Measurements from ENCODE around the gene SULF2. TPM values are rescaled to one million over a fixed set of nuclear protein-coding genes. Genes with fewer than 3 reads are reported as not detected.
A peak's percentile ranks its signal among the peaks of the same experiment; 100 is the strongest.

Gene SULF2
- total and polyA plus RNA-seq, 2 of the 4 experiments (the other 2 are of a cell fraction), result 0.54 to 0.77 TPM

GRCh38 chr20:47789764-47790579 lies 4.7 kb upstream of the SULF2 start:
- ChIA-PET CTCF (no interaction called here), POLR2A (ENCODE audit: unreplicated experiment) (no interaction called here)
- no peak overlapping the region for H2BK5ac ChIP-seq (ENCODE audit: low read depth, low read length, poor library complexity, severe bottlenecking)
- no peak overlapping the region for H2AFZ ChIP-seq (replicated peaks; ENCODE audit: low read length, poor library complexity)
- no peak overlapping the region for H4K5ac ChIP-seq (ENCODE audit: low read depth, low read length)
- ATAC-seq (ENCODE audit: low read depth) (no peak), DNase-seq (peak; percentile 70)
- no peak overlapping the region for H4K91ac ChIP-seq (ENCODE audit: insufficient read depth, low read depth, low read length)
- no peaks in the 10 kb centered on the region for H3K9me1 ChIP-seq (ENCODE audit: insufficient read depth, low read length)
- H3K4me2 ChIP-seq (ENCODE audit: low read depth, low read length), result no peak overlapping the region
- H3K4me1 ChIP-seq (ENCODE audit: control insufficient read depth, insufficient read depth, low read length), result peaks cover 9% of the 10 kb centered on the region; the same call in 1 of the 2 replicates
- no peak for TF ChIP-seq RFX5 (IDR thresholded peaks at IDR 0.05; ENCODE audit: low read depth, low read length)
- TF ChIP-seq CEBPB (IDR thresholded peaks at IDR 0.05; ENCODE audit: low read depth, low read length), result peak; percentile 20; the same call in 1 of the 2 replicates
- peaks cover 30% of the 10 kb centered on the region for H3K27me3 ChIP-seq (ENCODE audit: control insufficient read depth, insufficient read depth, low read length)
- no peaks in the 10 kb centered on the region for H3K36me3 ChIP-seq (ENCODE audit: control insufficient read depth, insufficient read depth, low read length)
- H3K9me3 ChIP-seq (ENCODE audit: control insufficient read depth, insufficient read depth, low read length), result no peaks in the 10 kb centered on the region
- H3K4me3 ChIP-seq (ENCODE audit: insufficient read depth, low read depth, low read length), result no peak overlapping the region
- dilution Hi-C loops (cut with HindIII; ENCODE audit: low sequenced_read_pairs, unreplicated experiment), result no loop called here
- no TSS peak for BruUV-seq (replicated peaks)
- H3K27ac ChIP-seq (ENCODE audit: insufficient read depth, low read length), result no peak overlapping the region
- H2AK5ac ChIP-seq (ENCODE audit: low read depth, low read length), result no peak overlapping the region
- H3K9ac ChIP-seq (ENCODE audit: low read depth, low read length), result no peak overlapping the region
- no peaks in the 10 kb centered on the region for H4K20me1 ChIP-seq (ENCODE audit: insufficient read depth, low read length)
- H2BK15ac ChIP-seq (ENCODE audit: low read depth, low read length), result no peak overlapping the region
- no peak overlapping the region for H3K14ac ChIP-seq (replicated peaks; ENCODE audit: low read depth, low read length)
- no peak overlapping the region for H4K8ac ChIP-seq (ENCODE audit: low read depth in 2 of 2, low read length in 2 of 2)
- H2AK9ac ChIP-seq (replicated peaks; ENCODE audit: low read depth, low read length, poor library complexity), result no peak overlapping the region
- no peak overlapping the region for H2BK120ac ChIP-seq (ENCODE audit: low read depth, low read length)
- in situ Hi-C loops (cut with MboI; ENCODE audit: low sequenced_read_pairs), result no loop called here
- H3K56ac ChIP-seq (ENCODE audit: extremely low read depth, insufficient read depth, low read length), result no peak overlapping the region
- intact Hi-C loops (cut with micrococcal nuclease), result loop anchor here (5.0 to 10.0 kb wide), 2 partner anchors 113 to 505 kb away; no protein-coding TSS in a partner anchor
- no peak overlapping the region for H2BK20ac ChIP-seq (ENCODE audit: low read depth, low read length)
- no peak overlapping the region for H3K23ac ChIP-seq (ENCODE audit: low read depth, low read length)
- no peak overlapping the region for H3K18ac ChIP-seq (ENCODE audit: low read depth, low read length)
- no peaks in the 10 kb centered on the region for H3K79me1 ChIP-seq (ENCODE audit: low read depth in 1 of 2, low read length in 2 of 2)
- no peak overlapping the region for H3K4ac ChIP-seq (ENCODE audit: low read depth, low read length)
- WGBS, 2 experiments (ENCODE audit: extremely low coverage in 2 of 2, insufficient read length in 1 of 2), result 0% methylated on average over 1 of the region's 10 CpGs; no CpG with 5 or more reads in 1 of the 2 experiments

All from IMR-90 (cell line).